Activated CD8-positive, alpha-beta memory T cell treated with anti-CD3 and anti-CD28 coated beads for 36 hours (primary cell): ENCODE results near the gene AGBL4. TPM values are rescaled to one million over a fixed set of nuclear protein-coding genes. Genes with fewer than 3 reads are reported as not detected.

Experiments used
- CTCF ChIA-PET: fragments of 350-600 bp; sonication (Branson Sonifier 250); formaldehyde crosslinking; loops from one replicate; lab custom pipeline; 2021; ENCODE audit warnings: antibody characterized with exemption; lab: Charles Lee
- POLR2A ChIA-PET: fragments of 350-600 bp; sonication (Branson Sonifier 250); formaldehyde crosslinking; loops from one replicate; lab custom pipeline; 2021; ENCODE audit warnings: antibody characterized with exemption; lab: Charles Lee
- total RNA-seq, 2 experiments: library from RNA; stranded (reverse); gene quantifications; one replicate each; pipeline ENCODE4 v1.2.3, GENCODE V29; 2021

Gene AGBL4
- total RNA-seq, 2 experiments from 2014 or later = not detected

GRCh38 chr1:48687282-48688045 is 1336.3 kb downstream of the AGBL4 start:
- ChIA-PET POLR2A (no interaction called here), CTCF (no interaction called here)

DNA sequence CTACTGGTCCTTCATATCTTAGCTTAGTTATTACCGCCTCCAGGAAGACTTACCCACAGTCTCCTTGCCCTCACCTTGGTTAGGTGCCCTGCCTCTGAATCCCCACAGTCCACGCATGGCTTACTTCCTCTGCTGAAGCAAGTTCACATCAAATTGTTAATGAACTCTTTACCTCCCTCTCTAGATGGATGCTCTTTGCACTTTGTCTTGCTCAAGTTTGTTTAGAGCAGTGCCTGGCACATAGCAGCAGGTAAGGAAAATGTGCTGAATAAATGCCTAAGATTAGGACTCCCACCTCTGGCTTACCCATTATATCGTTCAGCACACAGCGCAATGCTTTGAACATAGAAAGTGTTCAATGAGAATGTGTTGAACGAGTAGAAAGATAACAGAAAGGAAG is 1337.6 kb downstream of the AGBL4 start:
- ChIA-PET CTCF (no interaction called here), POLR2A (no interaction called here)

DNA sequence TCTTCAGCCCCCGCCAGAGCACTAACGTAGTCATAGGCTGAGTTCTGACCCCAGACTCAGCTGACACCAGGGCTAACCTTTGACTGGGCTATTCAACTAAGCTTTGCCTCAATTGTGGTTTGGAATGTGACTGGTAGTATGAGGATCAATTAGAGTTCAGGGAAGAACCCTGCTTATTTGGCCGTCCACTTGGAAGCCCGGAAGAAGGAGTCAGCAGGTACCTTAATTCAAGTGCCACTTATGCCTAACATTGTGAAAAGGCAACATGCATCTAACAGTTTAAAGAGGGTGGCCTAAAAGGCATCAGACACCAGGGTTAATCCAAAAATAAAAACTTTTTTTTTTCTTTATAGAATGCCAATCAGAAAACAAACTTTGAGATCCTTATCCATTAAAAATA is 1339.4 kb downstream of the AGBL4 start:
- POLR2A ChIA-PET = no interaction called here
- CTCF ChIA-PET = no interaction called here

DNA sequence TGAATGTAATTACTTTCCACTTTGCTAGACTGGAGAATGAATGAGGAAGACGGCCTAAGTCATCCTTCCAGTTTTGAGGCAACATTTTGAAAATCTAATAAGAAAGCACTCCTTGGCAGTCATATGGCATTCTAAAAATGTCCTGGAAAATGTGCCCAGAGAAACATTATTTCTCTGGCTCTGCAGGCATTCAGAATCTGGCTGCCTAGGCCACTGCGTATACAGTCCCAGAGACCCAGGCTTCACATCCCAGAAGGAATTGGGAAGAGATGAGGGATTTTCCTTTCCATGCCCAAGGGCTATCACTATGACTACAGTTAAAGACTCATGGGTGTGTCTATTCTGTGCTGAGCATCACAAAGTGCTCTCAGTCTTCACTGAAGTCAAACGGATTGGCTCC is 1339.9 kb downstream of the AGBL4 start:
- ChIA-PET CTCF (no interaction called here), POLR2A (no interaction called here)

- CTCF ChIA-PET = no interaction called here
- POLR2A ChIA-PET = no interaction called here
These were observed 1342.1 kb downstream of the AGBL4 start for GRCh38 chr1:48681476-48682305.

DNA sequence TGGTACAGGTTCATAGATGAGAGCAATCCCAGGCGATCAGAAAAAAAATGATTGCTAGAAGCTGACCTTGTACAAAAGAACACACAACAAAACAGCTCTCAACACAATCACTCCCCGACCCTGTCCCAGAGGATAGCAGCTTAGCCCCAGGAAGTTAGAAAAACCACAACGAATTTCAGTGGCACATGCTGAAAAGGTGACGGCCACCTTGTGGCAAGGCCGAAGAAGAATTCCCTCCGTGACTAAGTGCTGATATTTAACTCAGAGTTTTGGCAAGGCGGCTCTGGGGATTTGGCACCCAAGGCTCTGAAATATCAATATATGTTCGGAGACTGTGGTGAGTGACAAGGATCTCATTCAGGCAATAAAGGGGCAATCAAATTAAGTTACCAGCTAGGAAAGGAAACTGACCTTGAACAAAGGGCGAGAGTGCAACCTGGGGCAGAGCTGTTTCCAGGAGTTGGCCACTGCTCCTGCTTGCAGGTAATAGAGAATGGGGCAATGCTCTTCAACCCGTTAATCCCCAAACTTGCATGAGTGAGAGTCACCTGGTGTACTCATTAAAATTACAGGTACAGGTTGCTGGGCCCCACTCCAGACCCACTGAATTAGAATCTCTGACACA is 1343.2 kb downstream of the AGBL4 start:
- CTCF ChIA-PET = no interaction called here

DNA sequence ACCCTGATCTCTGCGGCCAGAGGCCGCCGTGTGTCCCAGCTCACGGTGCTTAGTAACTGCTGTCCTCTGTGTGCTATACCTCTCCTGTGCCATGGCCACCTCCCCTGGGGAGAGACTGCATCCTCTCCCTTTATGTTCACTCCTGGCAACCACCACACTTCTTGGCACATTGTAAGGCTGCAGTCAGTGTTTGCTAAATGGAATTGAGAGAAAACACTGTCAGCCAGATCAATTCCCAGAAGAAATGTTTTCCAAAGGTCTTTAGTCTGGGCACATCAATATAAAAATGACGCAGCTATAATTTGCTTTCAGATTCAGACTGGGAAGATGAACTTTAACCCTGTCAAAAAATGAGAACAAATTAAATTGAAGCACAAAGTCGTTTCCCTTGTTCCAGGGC is 1343.9 kb downstream of the AGBL4 start:
- ChIA-PET POLR2A (no interaction called here), CTCF (no interaction called here)

More for the DNA sequence above, 1343.2 kb downstream of the AGBL4 start:
- POLR2A ChIA-PET = no interaction called here

- ChIA-PET POLR2A (no interaction called here), CTCF (no interaction called here)
These were observed 1344.8 kb downstream of the AGBL4 start for GRCh38 chr1:48678710-48679505.

- CTCF ChIA-PET = interaction anchor here (0.9 to 1.2 kb wide), 3 partner anchors 11 to 1669 kb away, joined by 3 read pairs; no protein-coding TSS in a partner anchor
- POLR2A ChIA-PET = interaction anchor here (0.6 kb wide), 1 partner anchor 1347 kb away, joined by 3 read pairs; no protein-coding TSS in a partner anchor
These were observed 1346.2 kb downstream of the AGBL4 start for GRCh38 chr1:48677306-48678287.

DNA sequence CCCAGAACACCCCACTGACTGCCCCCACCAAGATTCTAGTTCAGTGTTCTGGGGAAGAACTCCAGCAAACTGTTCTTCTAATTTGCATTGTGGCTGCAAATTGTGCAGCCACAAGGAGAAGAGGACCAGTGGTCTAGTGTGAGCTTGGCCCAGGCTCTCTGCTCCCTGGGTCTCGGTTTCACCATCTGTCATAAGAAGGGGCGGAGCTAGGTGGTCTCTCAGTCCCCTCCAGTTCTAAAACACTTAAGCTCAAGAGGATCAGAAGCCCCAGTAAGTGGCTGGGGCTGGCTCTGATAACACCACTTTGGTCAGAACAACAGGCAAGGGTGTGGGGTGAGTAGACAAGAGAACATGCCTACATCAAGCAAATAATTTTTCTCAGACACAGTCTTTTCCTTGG is 1346.9 kb downstream of the AGBL4 start:
- POLR2A ChIA-PET = interaction anchor here (0.6 kb wide), 1 partner anchor 1348 kb away, joined by 3 read pairs; no protein-coding TSS in a partner anchor
- CTCF ChIA-PET = interaction anchor here (0.9 to 1.2 kb wide), 2 partner anchors 12 to 1670 kb away, joined by 3 read pairs; no protein-coding TSS in a partner anchor

DNA sequence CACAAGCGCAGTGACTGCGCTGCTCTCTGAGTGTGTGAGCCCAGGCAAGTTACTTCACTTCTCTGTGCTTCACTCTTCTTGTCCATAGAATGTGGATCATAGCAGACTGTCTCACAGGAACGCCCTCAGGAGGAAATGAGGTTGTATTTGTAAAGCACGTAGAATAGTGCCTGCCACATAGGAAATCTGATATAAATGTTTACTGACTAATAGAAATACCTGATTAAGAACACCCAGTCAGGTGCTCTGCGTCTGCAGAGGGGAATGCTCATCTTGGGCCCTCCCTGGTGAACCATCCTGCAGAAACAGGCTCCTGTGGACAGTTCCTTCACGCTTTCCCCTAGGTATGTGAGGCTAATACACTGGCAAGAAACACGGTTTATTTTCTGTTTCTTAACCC is 1347.4 kb downstream of the AGBL4 start:
- ChIA-PET CTCF (no interaction called here), POLR2A (no interaction called here)

GRCh38 chr1:48675251-48675650 is 1348.5 kb downstream of the AGBL4 start:
- ChIA-PET POLR2A (no interaction called here), CTCF (no interaction called here)

DNA sequence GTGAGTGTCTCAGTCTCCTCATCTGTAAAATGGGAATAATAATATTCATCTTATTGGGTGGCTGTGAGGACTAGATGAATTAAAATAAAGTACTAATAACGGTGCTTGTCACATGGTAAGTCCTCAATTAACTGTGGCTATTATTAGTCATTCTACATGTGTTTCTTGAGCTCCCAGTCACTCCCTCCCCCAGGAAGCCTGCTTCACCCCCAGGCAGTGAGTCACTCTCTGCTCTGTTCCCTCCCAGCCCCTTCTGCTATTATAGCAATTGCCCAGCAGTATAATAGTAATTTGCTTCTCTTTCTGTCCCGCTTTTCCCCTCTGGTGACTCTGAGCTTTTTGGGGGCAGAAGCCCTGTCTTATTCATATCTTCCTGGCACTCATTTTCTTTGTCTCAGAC is 1349.1 kb downstream of the AGBL4 start:
- ChIA-PET POLR2A (no interaction called here), CTCF (no interaction called here)

- POLR2A ChIA-PET = no interaction called here
These were observed 1350.2 kb downstream of the AGBL4 start for GRCh38 chr1:48673332-48674105.

DNA sequence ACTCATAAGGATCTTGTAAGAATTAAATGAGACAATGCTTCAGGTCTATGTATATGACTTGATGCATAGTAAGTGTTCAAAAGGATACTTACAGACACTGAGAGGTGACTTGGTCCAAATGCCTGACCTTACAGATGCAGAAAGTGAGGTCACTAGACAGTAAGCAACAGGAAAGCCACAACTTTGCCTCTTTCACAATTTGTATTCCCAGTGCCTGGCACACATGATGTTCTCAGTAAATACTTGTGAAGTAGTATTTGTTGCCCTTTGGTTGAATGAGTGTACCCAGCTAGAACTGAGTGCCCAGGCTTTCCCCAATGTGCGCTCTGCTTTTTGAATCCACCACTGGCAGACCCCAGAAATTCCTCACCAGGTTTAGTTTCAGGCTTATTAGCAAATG is 1352.2 kb downstream of the AGBL4 start:
- POLR2A ChIA-PET = no interaction called here

More at GRCh38 chr1:48673332-48674105, 1350.2 kb downstream of the AGBL4 start:
- CTCF ChIA-PET = no interaction called here

DNA sequence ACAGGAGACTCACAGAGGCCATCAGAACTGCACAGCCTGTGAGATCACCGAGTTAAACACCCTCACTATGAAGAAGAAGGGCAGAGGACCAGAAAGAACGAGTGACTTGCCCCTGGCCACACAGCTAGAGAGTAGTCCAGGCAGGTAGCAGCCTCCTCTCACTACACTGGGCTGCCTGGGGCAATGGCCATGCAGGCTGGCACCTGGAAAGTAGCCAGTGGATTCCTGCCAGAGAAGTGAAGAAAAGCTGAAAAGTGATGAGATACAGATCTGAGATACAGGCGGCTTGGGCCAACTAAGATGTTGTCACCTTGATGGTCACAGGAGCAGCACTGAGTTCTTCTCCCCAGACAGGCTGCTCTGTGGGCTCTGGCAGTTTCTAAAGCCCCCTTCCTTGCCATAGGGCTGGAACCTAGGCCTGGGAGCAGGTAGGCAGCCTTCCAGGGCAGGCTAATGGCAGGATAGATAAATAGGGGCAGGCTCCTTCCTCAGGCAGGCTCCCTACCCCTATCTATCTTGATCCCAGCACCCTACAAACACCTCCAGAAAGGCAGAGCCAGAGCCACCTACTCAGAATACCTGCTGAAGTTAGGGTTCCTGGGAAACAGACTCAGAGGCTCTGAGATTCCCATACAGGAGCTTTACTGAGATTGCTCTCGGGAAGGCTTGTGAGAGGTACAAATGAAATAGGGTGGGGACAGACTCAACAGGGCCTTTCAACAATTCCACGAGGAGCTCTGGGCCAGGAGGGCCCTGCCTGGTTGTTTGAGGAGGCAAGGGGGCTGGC is 1353.3 kb downstream of the AGBL4 start:
- POLR2A ChIA-PET = no interaction called here
- CTCF ChIA-PET = no interaction called here

More for the DNA sequence above, 1352.2 kb downstream of the AGBL4 start:
- CTCF ChIA-PET = no interaction called here

DNA sequence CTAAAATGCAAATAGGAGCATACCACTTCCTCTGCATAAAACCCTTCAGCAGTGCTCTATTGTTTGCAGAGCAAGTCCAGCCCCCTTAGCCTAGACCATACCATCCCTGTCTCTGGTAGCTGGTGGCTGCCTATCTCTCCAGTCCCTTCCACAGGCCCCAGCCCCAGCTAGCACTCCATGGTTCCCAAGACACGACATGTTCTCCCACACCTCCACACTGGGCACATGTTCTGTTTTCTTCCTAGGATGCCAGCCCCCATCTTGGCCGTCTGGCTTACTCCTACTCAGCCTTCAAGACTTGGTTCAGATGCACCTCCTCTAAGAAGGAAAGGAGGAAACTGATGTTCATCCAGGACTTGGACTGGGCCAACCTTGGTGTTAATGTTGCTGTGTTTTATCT is 1355.4 kb downstream of the AGBL4 start:
- POLR2A ChIA-PET = no interaction called here
- CTCF ChIA-PET = no interaction called here
